Caco-2 (cell line): ENCODE data around the gene CHI3L1. TPM values are rescaled to one million over a fixed set of nuclear protein-coding genes. Genes with fewer than 3 reads are reported as not detected.

Source experiments
- BruUV-seq: library from RNA; stranded (reverse); fragments of 400-500 nt; replicated peaks from 2 replicates; lab custom pipeline; 2021; lab: Mats Ljungman, UMichigan
- CTCF ChIA-PET: fragments of 300-600 bp; sonication (Branson Sonifier 250); formaldehyde crosslinking; loops from one replicate; lab custom pipeline; 2022; ENCODE audit warnings: antibody characterized with exemption; lab: Charles Lee
- POLR2A ChIA-PET: fragments of 300-600 bp; sonication (Branson Sonifier 250); formaldehyde crosslinking; loops from one replicate; lab custom pipeline; 2022; ENCODE audit warnings: antibody characterized with exemption; lab: Charles Lee
- DNase-seq, 2 experiments: peaks; one replicate each; pipeline versions ENCODE4 v3.0.0 to v3.0.0-alpha.2; 2020 to 2022
- H3K27me3 ChIP-seq: replicated peaks from 2 replicates; pipeline ENCODE4 v1.6.0; 2011; ENCODE audit warnings: low read length; ENCODE audit not compliant: control insufficient read depth, insufficient read depth
- H3K36me3 ChIP-seq: 2 replicates; pipeline ENCODE4 v1.5.1; 2011; ENCODE audit warnings: low read length; ENCODE audit not compliant: control insufficient read depth, insufficient read depth
- H3K4me1 ChIP-seq: fragments of 250-450 bp; sonication (Bioruptor Pico); 2 replicates; pipeline ENCODE4 v1.5.1; 2020; ENCODE audit warnings: mild to moderate bottlenecking
- H3K4me3 ChIP-seq: 2 replicates; pipeline ENCODE4 v1.5.1; 2011; ENCODE audit warnings: low read depth, mild to moderate bottlenecking, control low read depth, low read length
- H3K9me3 ChIP-seq: fragments of 250-450 bp; sonication (Bioruptor Pico); 2 replicates; pipeline ENCODE4 v1.5.1; 2020; ENCODE audit warnings: mild to moderate bottlenecking, moderate library complexity
- H3K27ac Mint-ChIP-seq: one replicate; pipeline ENCODE4 v1.8.0; 2022; ENCODE audit warnings: mixed read lengths; ENCODE audit not compliant: unreplicated experiment
- H3K27me3 Mint-ChIP-seq: one replicate; pipeline ENCODE4 v1.8.0; 2022; ENCODE audit warnings: mixed read lengths; ENCODE audit not compliant: insufficient read depth, unreplicated experiment
- H3K36me3 Mint-ChIP-seq: one replicate; pipeline ENCODE4 v1.8.0; 2022; ENCODE audit warnings: mild to moderate bottlenecking, mixed read lengths; ENCODE audit not compliant: insufficient read depth, unreplicated experiment
- H3K4me1 Mint-ChIP-seq: one replicate; pipeline ENCODE4 v1.8.0; 2022; ENCODE audit warnings: low read depth, mixed read lengths; ENCODE audit not compliant: unreplicated experiment
- H3K4me3 Mint-ChIP-seq: one replicate; pipeline ENCODE4 v1.8.0; 2022; ENCODE audit warnings: mild to moderate bottlenecking, moderate library complexity, mixed read lengths; ENCODE audit not compliant: unreplicated experiment
- H3K9me3 Mint-ChIP-seq: one replicate; pipeline ENCODE4 v1.8.0; 2022; ENCODE audit warnings: mixed read lengths; ENCODE audit not compliant: unreplicated experiment
- intact Hi-C: fragments of 100-400 bp; cut with micrococcal nuclease; formaldehyde crosslinking; loops from one replicate; pipeline ENCODE4 v1.10.0; 2022; ENCODE audit not compliant: unreplicated experiment
- total RNA-seq: library from RNA; stranded (reverse); gene quantifications from 2 replicates; pipeline ENCODE4 v1.2.3, GENCODE V29; 2022
- TF ChIP-seq, protein P1 (sequence below), 2 experiments: fragments of 200-600 bp in 1 of 2; IDR thresholded peaks; 1 replicate in 1 of 2; 2 replicates in 1 of 2; pipeline versions ENCODE4 v1.5.1 to v1.8.0; 2011 to 2022; ENCODE audit warnings: antibody characterized with exemption in 1 of 2, control low read depth in 1 of 2, inconsistent platforms in 1 of 2, low read depth in 1 of 2, low read length in 1 of 2, mild to moderate bottlenecking in 1 of 2, moderate library complexity in 1 of 2; ENCODE audit not compliant: insufficient read depth in 1 of 2, severe bottlenecking in 1 of 2, unreplicated experiment in 1 of 2

Gene CHI3L1
- total RNA-seq, 1 experiment from 2014 or later: 235 TPM

- Mint-ChIP-seq H3K9me3 (no peaks in the 10 kb centered on the region), H3K4me3 (no peak overlapping the region), H3K27me3 (no peaks in the 10 kb centered on the region), H3K4me1 (peaks cover 34% of the 10 kb centered on the region), H3K27ac (no peak overlapping the region), H3K36me3 (no peaks in the 10 kb centered on the region)
- BruUV-seq: no TSS peak
- intact Hi-C loops: loop anchor here (2.0 kb wide), 1 partner anchor 27 kb away; no protein-coding TSS in a partner anchor
- POLR2A ChIA-PET: no interaction called here
- H3K27me3 ChIP-seq: no peaks in the 10 kb centered on the region
- no peaks in the 10 kb centered on the region for H3K9me3 ChIP-seq
- TF ChIP-seq, protein P1, sequence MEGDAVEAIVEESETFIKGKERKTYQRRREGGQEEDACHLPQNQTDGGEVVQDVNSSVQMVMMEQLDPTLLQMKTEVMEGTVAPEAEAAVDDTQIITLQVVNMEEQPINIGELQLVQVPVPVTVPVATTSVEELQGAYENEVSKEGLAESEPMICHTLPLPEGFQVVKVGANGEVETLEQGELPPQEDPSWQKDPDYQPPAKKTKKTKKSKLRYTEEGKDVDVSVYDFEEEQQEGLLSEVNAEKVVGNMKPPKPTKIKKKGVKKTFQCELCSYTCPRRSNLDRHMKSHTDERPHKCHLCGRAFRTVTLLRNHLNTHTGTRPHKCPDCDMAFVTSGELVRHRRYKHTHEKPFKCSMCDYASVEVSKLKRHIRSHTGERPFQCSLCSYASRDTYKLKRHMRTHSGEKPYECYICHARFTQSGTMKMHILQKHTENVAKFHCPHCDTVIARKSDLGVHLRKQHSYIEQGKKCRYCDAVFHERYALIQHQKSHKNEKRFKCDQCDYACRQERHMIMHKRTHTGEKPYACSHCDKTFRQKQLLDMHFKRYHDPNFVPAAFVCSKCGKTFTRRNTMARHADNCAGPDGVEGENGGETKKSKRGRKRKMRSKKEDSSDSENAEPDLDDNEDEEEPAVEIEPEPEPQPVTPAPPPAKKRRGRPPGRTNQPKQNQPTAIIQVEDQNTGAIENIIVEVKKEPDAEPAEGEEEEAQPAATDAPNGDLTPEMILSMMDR (IDR thresholded peaks at IDR 0.05; ENCODE audit: insufficient read depth in 1 of 2, low read depth in 1 of 2, low read length in 1 of 2, severe bottlenecking in 1 of 2, unreplicated experiment in 1 of 2): no peak
- H3K4me1 ChIP-seq: peaks cover 27% of the 10 kb centered on the region
- no peak overlapping the region for H3K4me3 ChIP-seq
- CTCF ChIA-PET: interaction anchor here (0.8 to 4.5 kb wide), 5 partner anchors 29 to 178 kb away, joined by 3 to 131 read pairs (median 56); partner anchors contain the start of gene ADORA1
- H3K36me3 ChIP-seq: no peaks in the 10 kb centered on the region
- no peak for DNase-seq
Observed at GRCh38 chr1:203217668-203218067, 31.2 kb upstream of the CHI3L1 start.

DNA sequence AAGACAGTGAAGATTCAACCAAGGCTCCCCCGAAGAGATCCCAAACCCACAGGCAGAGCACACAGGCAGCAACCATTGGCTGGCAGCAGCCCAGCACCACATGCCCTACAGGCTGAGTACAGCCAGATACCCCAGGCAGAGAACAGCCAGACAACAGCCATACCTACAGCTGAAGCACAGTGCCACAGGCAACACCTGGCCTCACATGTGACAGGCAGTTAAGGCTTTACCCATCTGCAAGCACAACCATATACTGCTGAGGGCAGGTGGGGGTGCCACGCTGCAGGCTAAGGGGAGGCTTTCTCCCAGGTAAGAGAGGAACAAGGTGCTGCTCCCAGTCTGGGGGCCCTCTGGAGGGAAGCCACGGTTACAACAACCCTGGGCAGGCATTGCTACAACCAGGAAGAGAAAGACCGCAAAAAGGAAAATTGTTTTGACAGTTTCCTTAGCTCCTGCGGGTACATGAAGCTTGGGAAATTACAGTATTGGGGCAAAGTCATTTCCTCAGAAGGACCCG lies 30.7 kb upstream of the CHI3L1 start:
- peaks cover 32% of the 10 kb centered on the region for H3K4me1 ChIP-seq
- intact Hi-C loops: loop anchor here (2.0 kb wide), 1 partner anchor 28 kb away; no protein-coding TSS in a partner anchor
- no peak overlapping the region for H3K27ac Mint-ChIP-seq
- no TSS peak for BruUV-seq
- no peaks in the 10 kb centered on the region for H3K9me3 ChIP-seq
- H3K4me3 ChIP-seq: no peak overlapping the region
- ChIA-PET CTCF (interaction anchor here (0.8 to 4.5 kb wide), 12 partner anchors 17 to 178 kb away, joined by 3 to 131 read pairs (median 6); partner anchors contain the start of gene ADORA1), POLR2A (no interaction called here)
- peak; percentile 64 to 68 for DNase-seq
- no peaks in the 10 kb centered on the region for H3K27me3 ChIP-seq
- H3K4me1 Mint-ChIP-seq: peaks cover 34% of the 10 kb centered on the region
- no peak overlapping the region for H3K4me3 Mint-ChIP-seq
- H3K9me3 Mint-ChIP-seq: no peaks in the 10 kb centered on the region
- H3K27me3 Mint-ChIP-seq: no peaks in the 10 kb centered on the region
- TF ChIP-seq, protein P1 (IDR thresholded peaks at IDR 0.05; ENCODE audit: insufficient read depth in 1 of 2, low read depth in 1 of 2, low read length in 1 of 2, severe bottlenecking in 1 of 2, unreplicated experiment in 1 of 2): peak; percentile 48 to 73
- H3K36me3 Mint-ChIP-seq: no peaks in the 10 kb centered on the region
- H3K36me3 ChIP-seq: no peaks in the 10 kb centered on the region

DNA sequence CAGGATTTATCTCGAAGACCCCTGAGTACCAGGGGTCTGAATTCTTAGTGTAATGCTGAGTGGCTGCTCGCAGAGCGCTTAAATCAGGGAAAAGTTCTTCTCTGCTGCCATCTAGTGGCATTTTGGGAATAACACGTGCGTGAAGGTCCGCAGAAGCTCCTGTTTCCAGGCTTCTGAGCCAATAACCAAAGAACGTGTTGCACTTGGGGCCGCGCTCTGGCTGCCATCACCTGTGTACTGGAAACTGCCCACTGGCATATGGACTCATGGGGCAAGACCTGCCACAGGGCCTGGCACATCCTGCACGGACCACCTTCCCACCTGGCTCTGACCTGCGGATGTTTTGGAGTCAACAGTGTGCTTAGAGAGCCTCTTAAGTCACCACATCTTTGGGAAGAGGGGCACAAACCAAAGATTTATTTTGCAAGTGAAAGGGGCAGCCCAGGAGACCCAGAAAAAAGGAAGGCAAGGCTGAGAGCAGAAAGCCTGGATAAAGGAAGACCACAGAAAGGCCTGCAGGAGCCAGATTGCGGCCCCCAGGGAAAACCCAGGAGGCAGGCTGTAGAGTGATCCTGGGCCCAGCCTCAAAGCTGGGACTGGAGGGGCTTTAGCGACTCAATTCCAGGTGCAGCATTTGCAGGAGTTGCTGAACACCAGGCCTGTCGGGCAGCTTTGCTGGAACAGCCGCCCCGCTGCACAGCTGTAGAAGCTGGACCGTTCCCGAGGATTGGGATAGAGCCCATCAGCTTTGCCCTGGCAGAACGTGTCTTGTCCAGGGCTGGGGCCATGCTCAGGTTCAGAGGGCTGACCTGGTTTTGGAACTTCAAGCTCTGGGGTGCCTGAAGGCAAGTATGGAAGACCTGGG lies 30.0 kb upstream of the CHI3L1 start:
- TF ChIP-seq, protein P1 (IDR thresholded peaks at IDR 0.05; ENCODE audit: insufficient read depth in 1 of 2, low read depth in 1 of 2, low read length in 1 of 2, severe bottlenecking in 1 of 2, unreplicated experiment in 1 of 2): peak; percentile 65 to 84
- Histone ChIP-seq H3K36me3 (no peaks in the 10 kb centered on the region), H3K27me3 (no peaks in the 10 kb centered on the region), H3K9me3 (no peaks in the 10 kb centered on the region), H3K4me3 (no peak overlapping the region), H3K4me1 (peaks cover 38% of the 10 kb centered on the region)
- intact Hi-C loops: loop anchor here (1.0 to 2.0 kb wide), 7 partner anchors 28 to 177 kb away; no protein-coding TSS in a partner anchor
- H3K27ac Mint-ChIP-seq: peak overlapping the region; percentile 72
- CTCF ChIA-PET: interaction anchor here (0.6 to 4.5 kb wide), 32 partner anchors 8 to 195 kb away, joined by 3 to 131 read pairs (median 3); partner anchors contain the start of gene ADORA1
- H3K9me3 Mint-ChIP-seq: no peaks in the 10 kb centered on the region
- H3K27me3 Mint-ChIP-seq: no peaks in the 10 kb centered on the region
- BruUV-seq: no TSS peak
- DNase-seq: peak; percentile 59 to 80
- POLR2A ChIA-PET: interaction anchor here (0.5 kb wide), 1 partner anchor 89 kb away, joined by 5 read pairs; no protein-coding TSS in a partner anchor
- peaks cover 34% of the 10 kb centered on the region for H3K4me1 Mint-ChIP-seq
- no peaks in the 10 kb centered on the region for H3K36me3 Mint-ChIP-seq
- no peak overlapping the region for H3K4me3 Mint-ChIP-seq
